Measurements from ENCODE around the gene SNAP47. TPM values are rescaled to one million over a fixed set of nuclear protein-coding genes. Genes with fewer than 3 reads are reported as not detected.

Gene SNAP47
- total and polyA plus RNA-seq, 9 of the 15 experiments (the other 6 are each of a cell fraction or from before 2014, with no cell fraction given), result 2.5 to 41.3 (median 32.6) TPM

DNA sequence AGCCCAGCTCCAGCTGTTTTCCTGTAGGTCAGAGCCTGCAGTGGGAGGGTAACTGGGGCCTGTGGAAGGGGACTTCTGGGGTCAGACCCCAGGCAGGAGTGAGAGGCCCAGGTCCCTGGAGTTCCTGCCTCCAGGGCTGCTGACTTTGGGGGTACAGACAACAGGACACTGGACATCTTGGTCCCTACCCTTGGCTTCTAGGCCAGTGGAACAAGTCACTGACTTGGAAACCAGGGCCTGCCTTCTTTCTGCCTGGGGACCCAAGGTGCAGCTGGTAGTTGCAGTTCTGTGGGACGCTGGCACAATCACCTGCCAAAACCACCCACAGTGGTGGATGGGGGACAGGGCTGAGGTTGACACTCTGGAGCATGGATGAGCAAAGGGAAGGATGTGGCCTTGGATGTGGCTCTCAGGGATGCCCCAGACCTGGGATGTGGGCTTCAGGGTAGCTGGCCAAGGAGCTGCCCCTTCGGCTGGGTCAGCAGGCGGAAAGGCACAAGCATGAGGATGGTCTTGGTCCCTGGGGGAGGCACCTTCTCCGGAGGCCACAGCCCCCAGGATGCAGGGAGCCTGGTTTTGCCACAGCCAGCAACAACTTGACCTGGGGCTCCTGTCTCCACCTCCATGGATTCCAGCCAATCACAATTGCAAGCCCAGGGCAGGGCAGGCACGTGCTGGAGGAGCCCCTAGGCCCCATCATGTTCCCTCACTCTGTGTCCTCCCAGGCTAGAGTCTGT, 5.9 kb upstream of the SNAP47 start (continued):
- no peak for TF ChIP-seq FOXA1 (IDR thresholded peaks at IDR 0.05; ENCODE audit: borderline replicate concordance)
- TF ChIP-seq NFYB (IDR thresholded peaks at IDR 0.05; ENCODE audit: extremely low read depth, insufficient read length), result peak; percentile 36
- no peak for TF ChIP-seq CBX5 (IDR thresholded peaks at IDR 0.05; ENCODE audit: borderline replicate concordance, low read depth)
- TF ChIP-seq, protein P1, sequence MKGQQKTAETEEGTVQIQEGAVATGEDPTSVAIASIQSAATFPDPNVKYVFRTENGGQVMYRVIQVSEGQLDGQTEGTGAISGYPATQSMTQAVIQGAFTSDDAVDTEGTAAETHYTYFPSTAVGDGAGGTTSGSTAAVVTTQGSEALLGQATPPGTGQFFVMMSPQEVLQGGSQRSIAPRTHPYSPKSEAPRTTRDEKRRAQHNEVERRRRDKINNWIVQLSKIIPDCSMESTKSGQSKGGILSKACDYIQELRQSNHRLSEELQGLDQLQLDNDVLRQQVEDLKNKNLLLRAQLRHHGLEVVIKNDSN (CRISPR knock-in tag; IDR thresholded peaks at IDR 0.05), result peak; percentile 59; the same call in 1 of the 2 replicates
- TF ChIP-seq, protein P2, sequence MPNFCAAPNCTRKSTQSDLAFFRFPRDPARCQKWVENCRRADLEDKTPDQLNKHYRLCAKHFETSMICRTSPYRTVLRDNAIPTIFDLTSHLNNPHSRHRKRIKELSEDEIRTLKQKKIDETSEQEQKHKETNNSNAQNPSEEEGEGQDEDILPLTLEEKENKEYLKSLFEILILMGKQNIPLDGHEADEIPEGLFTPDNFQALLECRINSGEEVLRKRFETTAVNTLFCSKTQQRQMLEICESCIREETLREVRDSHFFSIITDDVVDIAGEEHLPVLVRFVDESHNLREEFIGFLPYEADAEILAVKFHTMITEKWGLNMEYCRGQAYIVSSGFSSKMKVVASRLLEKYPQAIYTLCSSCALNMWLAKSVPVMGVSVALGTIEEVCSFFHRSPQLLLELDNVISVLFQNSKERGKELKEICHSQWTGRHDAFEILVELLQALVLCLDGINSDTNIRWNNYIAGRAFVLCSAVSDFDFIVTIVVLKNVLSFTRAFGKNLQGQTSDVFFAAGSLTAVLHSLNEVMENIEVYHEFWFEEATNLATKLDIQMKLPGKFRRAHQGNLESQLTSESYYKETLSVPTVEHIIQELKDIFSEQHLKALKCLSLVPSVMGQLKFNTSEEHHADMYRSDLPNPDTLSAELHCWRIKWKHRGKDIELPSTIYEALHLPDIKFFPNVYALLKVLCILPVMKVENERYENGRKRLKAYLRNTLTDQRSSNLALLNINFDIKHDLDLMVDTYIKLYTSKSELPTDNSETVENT (CRISPR knock-in tag; IDR thresholded peaks at IDR 0.05), result no peak
- no peak for TF ChIP-seq RNF2 (IDR thresholded peaks at IDR 0.05)
- TF ChIP-seq, protein P3, sequence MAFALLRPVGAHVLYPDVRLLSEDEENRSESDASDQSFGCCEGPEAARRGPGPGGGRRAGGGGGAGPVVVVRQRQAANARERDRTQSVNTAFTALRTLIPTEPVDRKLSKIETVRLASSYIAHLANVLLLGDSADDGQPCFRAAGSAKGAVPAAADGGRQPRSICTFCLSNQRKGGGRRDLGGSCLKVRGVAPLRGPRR (CRISPR knock-in tag; IDR thresholded peaks at IDR 0.05), result no peak
